Activated CD8-positive, alpha-beta memory T cell treated with anti-CD3 and anti-CD28 coated beads, Interleukin-2, amount 50 U/mL, for 1 hour (primary cell): ENCODE measurements around the gene CARHSP1.
"Not testable (repeated sequence)": the region's sequence is repeated elsewhere in the genome, so short reads cannot be mapped to it uniquely, and the experiment has no call there.

Experiments
- DNase-seq: peaks from one replicate; pipeline ENCODE4 v3.0.0-alpha.2; 2020; ENCODE audit errors: extremely low read depth

Gene CARHSP1

GRCh38 chr16:8872071-8872470, 3.3 kb upstream of the CARHSP1 start:
- no peak for DNase-seq

GRCh38 chr16:8869988-8870241, 1.1 kb upstream of the CARHSP1 start:
- not testable (repeated sequence) for DNase-seq

- DNase-seq = no peak
These were observed 594 bp upstream of the CARHSP1 start for GRCh38 chr16:8869212-8869987.

GRCh38 chr16:8867932-8868415, 832 bp downstream of the CARHSP1 start:
- DNase-seq = no peak

GRCh38 chr16:8867216-8867931, 1.4 kb downstream of the CARHSP1 start:
- no peak for DNase-seq

GRCh38 chr16:8866884-8867215, 2.0 kb downstream of the CARHSP1 start:
- DNase-seq = no peak

GRCh38 chr16:8866118-8866883, 2.5 kb downstream of the CARHSP1 start:
- DNase-seq = no peak

- no peak for DNase-seq
These were observed 3.5 kb downstream of the CARHSP1 start for GRCh38 chr16:8865145-8865882.

- no peak for DNase-seq
These were observed 4.2 kb downstream of the CARHSP1 start for GRCh38 chr16:8864480-8865110.

GRCh38 chr16:8863594-8864424, 5.0 kb downstream of the CARHSP1 start:
- DNase-seq = no peak

- no peak for DNase-seq
These were observed 6.3 kb downstream of the CARHSP1 start for GRCh38 chr16:8862309-8863130.

- DNase-seq = no peak
These were observed 7.1 kb downstream of the CARHSP1 start for GRCh38 chr16:8861563-8862308.

GRCh38 chr16:8859913-8860881, 8.6 kb downstream of the CARHSP1 start:
- DNase-seq = no peak

- DNase-seq = no peak
These were observed 9.6 kb downstream of the CARHSP1 start for GRCh38 chr16:8858994-8859912.

- DNase-seq = no peak
These were observed 12.8 kb downstream of the CARHSP1 start for GRCh38 chr16:8855972-8856371.

- no peak for DNase-seq
These were observed 13.6 kb downstream of the CARHSP1 start for GRCh38 chr16:8855051-8855786.
